Gastrocnemius medialis (tissue), 4 donors: Measurements from ENCODE around the gene SLC7A14.

Source experiments
- POLR2A ChIP-seq, 2 donors: fragments of 450-650 bp; IDR thresholded peaks; one replicate each; pipeline ENCODE4 v1.6.1; 2017; ENCODE audit warnings: antibody characterized with exemption in 2 of 2, mild to moderate bottlenecking in 2 of 2, moderate library complexity in 2 of 2
- TF ChIP-seq, protein P1 (sequence below), 5 experiments: fragments of 450-650 bp in 3 of 5; fragments of 200-600 bp in 2 of 5; sonication (generic) in 2 of 5; IDR thresholded peaks in 4 of 5; conservative IDR thresholded peaks in 1 of 5; 1 replicate in 4 of 5; 2 replicates in 1 of 5; pipeline ENCODE4 v1.5.1; 2016 to 2019; ENCODE audit warnings: antibody characterized with exemption in 5 of 5, mild to moderate bottlenecking in 3 of 5, moderate library complexity in 3 of 5

DNA sequence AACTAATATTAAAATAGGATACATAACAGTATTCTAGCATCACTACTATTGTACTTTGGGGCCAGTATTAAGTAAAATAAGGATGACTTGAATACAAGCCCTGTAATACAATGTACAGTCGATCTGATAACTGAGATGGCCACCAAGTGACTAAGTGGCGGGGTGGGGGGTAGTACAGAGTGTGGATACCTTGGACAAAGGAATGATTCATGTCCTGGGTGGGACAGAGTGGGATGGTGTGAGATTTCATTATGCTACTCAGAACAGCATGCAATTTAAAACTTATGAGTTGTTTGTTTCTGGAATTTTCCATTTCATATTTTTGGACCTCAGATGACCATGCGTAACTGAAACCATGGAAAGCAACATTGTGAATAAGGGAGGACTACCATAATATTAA lies 46.0 kb downstream of the SLC7A14 start:
- no peak for TF ChIP-seq POLR2A (IDR thresholded peaks at IDR 0.05)
- TF ChIP-seq, protein P1, sequence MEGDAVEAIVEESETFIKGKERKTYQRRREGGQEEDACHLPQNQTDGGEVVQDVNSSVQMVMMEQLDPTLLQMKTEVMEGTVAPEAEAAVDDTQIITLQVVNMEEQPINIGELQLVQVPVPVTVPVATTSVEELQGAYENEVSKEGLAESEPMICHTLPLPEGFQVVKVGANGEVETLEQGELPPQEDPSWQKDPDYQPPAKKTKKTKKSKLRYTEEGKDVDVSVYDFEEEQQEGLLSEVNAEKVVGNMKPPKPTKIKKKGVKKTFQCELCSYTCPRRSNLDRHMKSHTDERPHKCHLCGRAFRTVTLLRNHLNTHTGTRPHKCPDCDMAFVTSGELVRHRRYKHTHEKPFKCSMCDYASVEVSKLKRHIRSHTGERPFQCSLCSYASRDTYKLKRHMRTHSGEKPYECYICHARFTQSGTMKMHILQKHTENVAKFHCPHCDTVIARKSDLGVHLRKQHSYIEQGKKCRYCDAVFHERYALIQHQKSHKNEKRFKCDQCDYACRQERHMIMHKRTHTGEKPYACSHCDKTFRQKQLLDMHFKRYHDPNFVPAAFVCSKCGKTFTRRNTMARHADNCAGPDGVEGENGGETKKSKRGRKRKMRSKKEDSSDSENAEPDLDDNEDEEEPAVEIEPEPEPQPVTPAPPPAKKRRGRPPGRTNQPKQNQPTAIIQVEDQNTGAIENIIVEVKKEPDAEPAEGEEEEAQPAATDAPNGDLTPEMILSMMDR (IDR thresholded peaks at IDR 0.05 in 4 of 5, conservative IDR thresholded peaks at IDR 0.05 in 1 of 5), result no peak
